Upper lobe of left lung (tissue), 4 donors: ENCODE data around the gene KCNAB3.

Experiments
- CTCF ChIP-seq, 6 experiments: fragments of 450-650 bp in 4 of 6; fragments of 200-600 bp in 2 of 6; sonication (generic) in 2 of 6; IDR thresholded peaks; one replicate each; pipeline ENCODE4 v1.5.1; 2016 to 2019; ENCODE audit warnings: antibody characterized with exemption in 6 of 6
- POLR2AphosphoS5 ChIP-seq, 2 donors: sonication (generic); formaldehyde crosslinking; IDR thresholded peaks; one replicate each; pipeline ENCODE4 v1.5.1; 2017; ENCODE audit warnings: antibody characterized with exemption in 2 of 2

- TF ChIP-seq CTCF (IDR thresholded peaks at IDR 0.05) = no peak
- TF ChIP-seq POLR2AphosphoS5 (IDR thresholded peaks at IDR 0.05) = no peak
Observed at GRCh38 chr17:7972131-7972785, 42.6 kb upstream of the KCNAB3 start.
